LNCaP clone FGC (cell line): ENCODE measurements around the gene ZNF148.

ENCODE experiments used
- DNase-seq: peaks from one replicate; pipeline ENCODE4 v3.0.0-alpha.2; 2011; ENCODE audit warnings: low read depth
- H3K4me3 ChIP-seq: 2 replicates; pipeline ENCODE4 v1.5.1; 2011; ENCODE audit warnings: mild to moderate bottlenecking, low read depth, low read length, control low read depth
- CTCF ChIP-seq: IDR thresholded peaks from 2 replicates; pipeline ENCODE4 v1.5.1; 2012; ENCODE audit warnings: mild to moderate bottlenecking; ENCODE audit not compliant: control insufficient read depth, insufficient read depth; ENCODE audit errors: extremely low read depth

Gene ZNF148

GRCh38 chr3:125250973-125251372, 124.2 kb downstream of the ZNF148 start:
- TF ChIP-seq CTCF = no peak
- DNase-seq = no peak
- no peak overlapping the region for H3K4me3 ChIP-seq

GRCh38 chr3:125246237-125246636, 128.9 kb downstream of the ZNF148 start:
- no peak for TF ChIP-seq CTCF
- no peak for DNase-seq
- H3K4me3 ChIP-seq = no peak overlapping the region

- no peak for DNase-seq
- TF ChIP-seq CTCF = no peak
Measured at GRCh38 chr3:125245521-125245920, 129.6 kb downstream of the ZNF148 start.

GRCh38 chr3:125240496-125240895, 134.6 kb downstream of the ZNF148 start:
- no peak for DNase-seq
- TF ChIP-seq CTCF = no peak
- H3K4me3 ChIP-seq = no peak overlapping the region

More at GRCh38 chr3:125245521-125245920, 129.6 kb downstream of the ZNF148 start:
- no peak overlapping the region for H3K4me3 ChIP-seq

- DNase-seq = no peak
- H3K4me3 ChIP-seq = no peak overlapping the region
Measured at GRCh38 chr3:125239266-125239665, 135.9 kb downstream of the ZNF148 start.

GRCh38 chr3:125238759-125239158, 136.4 kb downstream of the ZNF148 start:
- TF ChIP-seq CTCF = no peak

More at GRCh38 chr3:125239266-125239665, 135.9 kb downstream of the ZNF148 start:
- TF ChIP-seq CTCF = no peak

GRCh38 chr3:125236331-125236903, 138.7 kb downstream of the ZNF148 start:
- no peak for DNase-seq
- no peak for TF ChIP-seq CTCF

More at GRCh38 chr3:125238759-125239158, 136.4 kb downstream of the ZNF148 start:
- DNase-seq = no peak
- no peak overlapping the region for H3K4me3 ChIP-seq

More at GRCh38 chr3:125236331-125236903, 138.7 kb downstream of the ZNF148 start:
- no peak overlapping the region for H3K4me3 ChIP-seq
